ENCODE data around the gene FBXW2.

FBXW2 gene

GRCh38 chr9:120775859-120776258, 17.4 kb downstream of the FBXW2 start:
- Histone ChIP-seq H4K20me1 (ENCODE audit: insufficient read depth, low read length, poor library complexity, severe bottlenecking) (peaks cover 2% of the 10 kb centered on the region), H3K27me3 (ENCODE audit: insufficient read depth, low read length, poor library complexity, severe bottlenecking) (no peaks in the 10 kb centered on the region), H3F3A (ENCODE audit: low read depth) (no peaks in the 10 kb centered on the region), H3K36me3 (ENCODE audit: insufficient read depth, low read length) (peaks cover 52% of the 10 kb centered on the region), H3K79me2 (ENCODE audit: insufficient read depth, low read length) (peaks cover 25% of the 10 kb centered on the region; the same call in 1 of the 2 replicates), H3K9me3 (ENCODE audit: insufficient read depth, low read depth, low read length) (no peaks in the 10 kb centered on the region), H3K9me2 (replicated peaks; ENCODE audit: low read depth, low read length) (no peaks in the 10 kb centered on the region), H2AFZ (ENCODE audit: low read length) (no peak overlapping the region), H3K4me2 (ENCODE audit: low read depth, low read length, poor library complexity, severe bottlenecking) (no peak overlapping the region), H3K9ac (ENCODE audit: low read depth, low read length, poor library complexity, severe bottlenecking) (no peak overlapping the region), H3K4me1 (ENCODE audit: insufficient read depth, low read length, poor library complexity, severe bottlenecking) (peaks cover 6% of the 10 kb centered on the region), H3K4me3 (ENCODE audit: low read length, poor library complexity, severe bottlenecking) (no peak overlapping the region)
- TF ChIP-seq EZH2phosphoT487 (IDR thresholded peaks at IDR 0.05; ENCODE audit: borderline replicate concordance) (no peak), CTCF (conservative IDR thresholded peaks at IDR 0.05; ENCODE audit: low read length) (no peak)

- peaks cover 56% of the 10 kb centered on the region for H3K36me3 ChIP-seq (ENCODE audit: insufficient read depth, low read length)
Observed at GRCh38 chr9:120774719-120775118, 18.5 kb downstream of the FBXW2 start.

GRCh38 chr9:120773256-120773655, 20.0 kb downstream of the FBXW2 start:
- no peaks in the 10 kb centered on the region for H3K79me2 ChIP-seq (ENCODE audit: insufficient read depth, low read length)
- peaks cover 68% of the 10 kb centered on the region for H3K36me3 ChIP-seq (ENCODE audit: insufficient read depth, low read length)
- no peak overlapping the region for H3K4me3 ChIP-seq (ENCODE audit: low read length, poor library complexity, severe bottlenecking)

More at GRCh38 chr9:120774719-120775118, 18.5 kb downstream of the FBXW2 start:
- H3F3A ChIP-seq (ENCODE audit: low read depth), result no peaks in the 10 kb centered on the region
- H3K9ac ChIP-seq (ENCODE audit: low read depth, low read length, poor library complexity, severe bottlenecking), result no peak overlapping the region
- H3K4me2 ChIP-seq (ENCODE audit: low read depth, low read length, poor library complexity, severe bottlenecking), result no peak overlapping the region
- no peaks in the 10 kb centered on the region for H4K20me1 ChIP-seq (ENCODE audit: insufficient read depth, low read length, poor library complexity, severe bottlenecking)
- no peaks in the 10 kb centered on the region for H3K9me2 ChIP-seq (replicated peaks; ENCODE audit: low read depth, low read length)
- TF ChIP-seq CTCF (conservative IDR thresholded peaks at IDR 0.05; ENCODE audit: low read length) (no peak), EZH2phosphoT487 (IDR thresholded peaks at IDR 0.05; ENCODE audit: borderline replicate concordance) (no peak)
- H2AFZ ChIP-seq (ENCODE audit: low read length), result no peak overlapping the region
- H3K27me3 ChIP-seq (ENCODE audit: insufficient read depth, low read length, poor library complexity, severe bottlenecking), result no peaks in the 10 kb centered on the region
- H3K79me2 ChIP-seq (ENCODE audit: insufficient read depth, low read length), result peaks cover 14% of the 10 kb centered on the region; the same call in 1 of the 2 replicates
- H3K4me1 ChIP-seq (ENCODE audit: insufficient read depth, low read length, poor library complexity, severe bottlenecking), result no peaks in the 10 kb centered on the region
- H3K9me3 ChIP-seq (ENCODE audit: insufficient read depth, low read depth, low read length), result no peaks in the 10 kb centered on the region
- no peak overlapping the region for H3K4me3 ChIP-seq (ENCODE audit: low read length, poor library complexity, severe bottlenecking)

More at GRCh38 chr9:120773256-120773655, 20.0 kb downstream of the FBXW2 start:
- no peaks in the 10 kb centered on the region for H3K4me1 ChIP-seq (ENCODE audit: insufficient read depth, low read length, poor library complexity, severe bottlenecking)
- H3K9me2 ChIP-seq (replicated peaks; ENCODE audit: low read depth, low read length), result no peaks in the 10 kb centered on the region
- no peaks in the 10 kb centered on the region for H3K9me3 ChIP-seq (ENCODE audit: insufficient read depth, low read depth, low read length)
- no peaks in the 10 kb centered on the region for H4K20me1 ChIP-seq (ENCODE audit: insufficient read depth, low read length, poor library complexity, severe bottlenecking)
- H3F3A ChIP-seq (ENCODE audit: low read depth), result no peaks in the 10 kb centered on the region
- TF ChIP-seq CTCF (conservative IDR thresholded peaks at IDR 0.05; ENCODE audit: low read length), result no peak
- no peak overlapping the region for H2AFZ ChIP-seq (ENCODE audit: low read length)
- H3K27me3 ChIP-seq (ENCODE audit: insufficient read depth, low read length, poor library complexity, severe bottlenecking), result no peaks in the 10 kb centered on the region
- H3K4me2 ChIP-seq (ENCODE audit: low read depth, low read length, poor library complexity, severe bottlenecking), result no peak overlapping the region
- H3K9ac ChIP-seq (ENCODE audit: low read depth, low read length, poor library complexity, severe bottlenecking), result no peak overlapping the region

Measured in Loucy (cell line).